Measurements from ENCODE around the gene AK4.

The AK4 gene

GRCh38 chr1:65177457-65177856 lies 29.5 kb downstream of the AK4 start:
- no peak for DNase-seq

- no peak for DNase-seq
Measured at GRCh38 chr1:65178235-65178634, 30.2 kb downstream of the AK4 start.

- no peak for DNase-seq
Measured at GRCh38 chr1:65179148-65179547, 31.1 kb downstream of the AK4 start.

- DNase-seq = no peak
Measured at GRCh38 chr1:65180977-65181376, 33.0 kb downstream of the AK4 start.

GRCh38 chr1:65182658-65183268 lies 34.8 kb downstream of the AK4 start:
- no peak for DNase-seq

- DNase-seq = no peak
Measured at GRCh38 chr1:65189576-65190115, 41.6 kb downstream of the AK4 start.

- no peak for DNase-seq
Measured at GRCh38 chr1:65190229-65190628, 42.2 kb downstream of the AK4 start.

GRCh38 chr1:65193129-65193695 lies 45.2 kb downstream of the AK4 start:
- no peak for DNase-seq

- no peak for DNase-seq
Measured at GRCh38 chr1:65195495-65196417, 47.8 kb downstream of the AK4 start.

GRCh38 chr1:65196926-65197325 lies 48.9 kb downstream of the AK4 start:
- DNase-seq = no peak

GRCh38 chr1:65197636-65198035 lies 49.6 kb downstream of the AK4 start:
- no peak for DNase-seq

GRCh38 chr1:65198096-65198495 lies 50.1 kb downstream of the AK4 start:
- DNase-seq = no peak

- DNase-seq = no peak
Measured at GRCh38 chr1:65200411-65200810, 52.4 kb downstream of the AK4 start.

- no peak for DNase-seq
Measured at GRCh38 chr1:65206836-65207235, 58.8 kb downstream of the AK4 start.

GRCh38 chr1:65207317-65207716 lies 59.3 kb downstream of the AK4 start:
- DNase-seq = no peak

- no peak for DNase-seq
Measured at GRCh38 chr1:65208563-65208973, 60.6 kb downstream of the AK4 start.

GRCh38 chr1:65209005-65209885 lies 61.2 kb downstream of the AK4 start:
- peak; percentile 21 for DNase-seq

- no peak for DNase-seq
Measured at GRCh38 chr1:65210325-65210724, 62.3 kb downstream of the AK4 start.

GRCh38 chr1:65211331-65211730 lies 63.3 kb downstream of the AK4 start:
- no peak for DNase-seq

GRCh38 chr1:65213271-65214023 lies 65.4 kb downstream of the AK4 start:
- DNase-seq = no peak

GRCh38 chr1:65214340-65215027 lies 66.5 kb downstream of the AK4 start:
- no peak for DNase-seq
